Stimulated activated CD8-positive, alpha-beta memory T cell treated with anti-CD3 and anti-CD28 coated beads, Interleukin-4, amount 100 ng/mL, for 4 hours (primary cell): Measurements from ENCODE around the gene SERTM2.
"Not testable (repeated sequence)": the region's sequence is repeated elsewhere in the genome, so short reads cannot be mapped to it uniquely, and the experiment has no call there.

ENCODE experiments used
- DNase-seq, 2 donors: peaks; one replicate each; pipeline ENCODE4 v3.0.0-alpha.2; 2020; ENCODE audit warnings: low read depth in 2 of 2, low spot score in 1 of 2

SERTM2 gene

DNA sequence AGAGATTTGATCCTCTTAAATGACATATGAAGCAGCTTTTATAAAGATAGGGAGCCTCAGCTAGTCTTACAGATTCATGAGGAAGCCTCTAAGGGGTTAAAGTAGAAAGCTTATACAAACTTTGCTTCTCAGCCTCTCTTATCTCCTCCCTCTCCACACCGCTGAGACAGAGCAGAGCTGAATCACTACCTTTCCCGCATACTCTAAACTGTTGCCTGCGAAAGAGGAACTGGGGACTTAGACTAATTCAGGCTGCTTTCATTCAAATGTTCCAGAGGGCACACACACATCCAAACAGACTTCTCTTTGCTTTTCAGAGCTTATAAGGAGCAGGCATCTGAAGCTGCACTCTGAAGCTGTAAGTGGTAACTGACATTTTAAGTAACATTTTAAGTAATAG is at the start of gene SERTM2:
SERTM2 (plus strand) TSS at position 169 of the 400 bp plus-strand sequence. CDS start 7,213 bp downstream, outside the sequence.
- no peak for DNase-seq

DNA sequence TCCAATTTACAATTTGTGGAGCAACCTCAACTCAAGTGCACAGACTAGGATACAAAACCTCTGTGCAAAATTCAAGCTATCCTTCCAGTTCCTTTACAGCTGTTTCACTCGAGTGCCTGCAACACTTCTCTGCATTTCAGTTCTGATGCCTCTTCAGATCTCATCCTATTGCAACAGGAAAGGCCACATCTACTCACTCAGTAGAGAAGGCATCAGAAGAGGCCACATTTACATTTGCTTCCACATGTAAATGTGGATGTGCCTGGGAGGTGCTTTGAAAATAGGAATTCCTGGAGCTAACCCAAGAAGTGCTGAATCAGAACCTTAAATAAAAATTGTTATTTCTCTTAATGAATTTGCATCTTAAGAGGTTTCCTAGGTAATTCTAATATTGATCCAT is 45.8 kb upstream of the SERTM2 start:
- DNase-seq, result no peak

DNA sequence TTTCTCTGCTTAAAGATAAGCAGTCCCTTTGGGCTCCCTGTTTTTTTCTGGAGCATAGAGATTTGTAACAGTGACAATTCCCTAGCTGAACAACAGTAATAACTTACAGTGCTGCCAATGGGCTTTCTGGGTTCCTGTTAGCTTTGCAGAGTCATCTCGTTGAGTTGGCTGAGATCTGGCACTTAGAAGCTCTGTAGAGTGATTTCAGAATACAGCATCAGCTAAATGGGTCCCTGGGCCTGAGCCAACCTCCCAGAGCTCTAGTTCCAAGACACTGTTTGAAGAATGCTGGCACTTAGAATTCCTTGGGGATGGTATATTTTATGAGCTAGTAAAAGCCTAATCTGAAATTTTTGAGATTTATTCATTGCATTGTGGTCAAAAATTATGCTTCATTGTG is 43.5 kb upstream of the SERTM2 start:
- no peak for DNase-seq

DNA sequence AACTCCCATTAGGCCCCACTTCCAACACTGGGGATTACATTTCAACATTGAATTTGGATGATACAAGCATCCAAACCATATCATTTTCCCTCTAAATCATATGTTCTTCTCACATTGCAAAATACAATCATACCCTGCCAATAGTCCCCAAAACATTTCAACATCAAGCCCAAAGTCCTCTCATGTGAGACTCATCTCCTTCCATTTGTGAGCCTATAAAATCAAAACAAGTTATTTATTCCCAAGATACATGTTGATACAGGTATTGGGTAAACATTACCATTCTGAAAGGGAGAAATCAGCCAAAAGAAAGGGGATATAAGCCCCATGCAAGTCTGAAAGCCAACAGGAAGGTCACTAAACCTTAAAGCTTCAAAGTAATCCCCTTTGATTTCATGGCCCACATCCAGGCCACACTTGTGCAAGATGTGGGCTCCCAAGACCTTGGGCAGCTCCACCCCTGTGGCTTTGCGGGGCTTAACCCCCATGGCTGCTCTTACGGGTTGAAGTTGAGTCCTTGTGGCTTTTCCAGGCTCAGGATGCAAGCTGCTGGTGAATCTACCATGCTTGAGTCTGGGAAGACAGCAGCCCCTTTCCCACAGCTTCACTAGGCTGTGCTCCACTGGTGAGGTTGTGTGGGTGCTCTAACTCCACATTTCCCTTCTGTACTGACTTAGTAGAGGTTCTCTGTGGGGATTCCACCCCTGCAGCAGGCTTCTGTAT is 40.6 kb upstream of the SERTM2 start:
- no peak for DNase-seq

DNA sequence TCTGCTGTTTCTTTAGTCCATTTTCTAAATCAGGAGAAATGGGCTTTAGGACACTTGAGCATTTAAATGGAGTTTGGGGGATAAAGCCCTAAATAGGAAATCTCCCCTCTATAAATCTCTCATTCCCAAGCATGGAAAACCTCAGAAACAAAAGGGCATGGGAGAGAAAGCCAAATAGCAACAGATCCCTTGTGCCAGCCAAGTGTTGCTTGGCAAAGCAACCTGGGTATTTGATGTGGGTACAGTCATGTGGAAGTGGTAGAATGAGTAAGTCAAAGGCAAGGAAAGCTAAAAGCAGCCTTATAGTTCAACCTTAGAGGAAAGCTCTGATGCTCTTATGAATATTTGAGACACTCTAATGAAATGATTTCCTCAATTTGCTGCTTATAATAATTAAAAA is 29.5 kb upstream of the SERTM2 start:
- DNase-seq, result no peak

DNA sequence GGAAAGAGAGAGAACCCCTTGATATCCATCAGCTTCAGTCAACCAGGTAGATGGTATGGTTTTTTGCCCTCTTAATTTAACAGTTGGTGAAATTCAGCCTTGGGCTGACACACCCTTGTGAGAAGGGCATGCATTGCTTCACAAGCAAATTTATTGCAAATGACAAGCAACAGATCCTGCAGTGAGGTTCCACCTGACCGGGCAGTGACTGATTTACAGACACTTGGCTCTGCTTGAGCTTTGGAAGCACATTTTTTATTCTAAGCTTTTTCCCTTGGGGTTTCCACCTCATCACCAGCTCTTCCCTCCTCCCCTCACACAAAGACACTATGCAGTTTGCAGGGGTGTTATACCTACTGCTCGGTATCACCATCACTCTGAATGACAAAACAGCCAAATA is 28.3 kb upstream of the SERTM2 start:
- no peak for DNase-seq

DNA sequence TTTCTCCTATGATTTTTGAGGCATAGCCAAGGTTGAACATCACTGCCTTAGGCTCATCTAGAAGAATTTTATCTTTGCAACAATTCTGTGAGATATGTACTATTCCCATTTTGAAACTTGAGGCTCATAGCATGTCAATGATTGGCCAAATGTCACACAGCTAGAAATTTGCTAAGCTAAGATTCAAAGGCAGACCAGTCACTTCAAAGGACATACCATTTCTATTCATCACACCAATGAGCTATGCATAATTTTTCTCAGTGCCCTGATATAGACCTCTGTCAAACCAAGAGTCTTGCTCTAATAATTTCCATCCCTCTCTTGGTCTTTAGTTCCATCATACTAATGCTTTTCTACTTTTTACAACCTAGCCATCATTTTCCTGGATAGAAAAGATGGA is 27.6 kb upstream of the SERTM2 start:
- no peak for DNase-seq

DNA sequence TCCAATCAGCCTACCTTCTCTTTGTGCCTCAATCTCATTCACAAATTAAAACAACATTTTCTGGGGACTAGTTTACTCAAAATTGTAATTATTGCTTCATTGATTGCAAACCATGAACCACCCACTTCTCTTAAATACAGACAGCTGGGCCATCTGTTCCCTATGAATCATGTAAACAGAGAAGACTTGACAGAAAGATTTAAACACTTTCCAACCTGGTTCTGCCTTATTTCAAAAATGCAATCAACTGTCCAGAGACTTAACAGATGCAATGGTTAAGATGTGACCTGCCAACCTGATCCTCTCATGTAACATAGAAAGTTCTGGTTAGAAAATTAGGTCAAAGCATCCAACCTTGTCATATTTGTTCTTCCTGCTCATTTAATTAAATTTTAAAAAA is 20.8 kb upstream of the SERTM2 start:
- DNase-seq, result no peak

DNA sequence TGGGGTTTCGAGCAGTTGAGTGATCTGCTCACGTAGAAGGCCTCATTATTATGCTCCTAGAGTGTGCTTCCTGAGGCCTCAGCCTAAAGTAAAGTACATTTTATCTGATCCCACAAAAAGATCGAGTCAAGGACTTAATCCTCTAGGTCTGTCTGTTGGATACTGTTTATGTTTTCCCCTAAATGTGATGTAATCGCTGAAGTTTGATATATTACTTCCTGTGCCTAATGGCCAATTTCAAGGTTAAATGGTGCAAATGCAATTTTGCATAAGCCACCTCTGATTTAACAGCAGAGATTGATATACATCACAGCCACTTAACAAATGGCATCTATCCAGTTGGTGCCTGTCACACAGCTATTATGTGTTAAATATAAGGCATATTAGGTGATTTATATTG is 19.4 kb upstream of the SERTM2 start:
- no peak for DNase-seq

DNA sequence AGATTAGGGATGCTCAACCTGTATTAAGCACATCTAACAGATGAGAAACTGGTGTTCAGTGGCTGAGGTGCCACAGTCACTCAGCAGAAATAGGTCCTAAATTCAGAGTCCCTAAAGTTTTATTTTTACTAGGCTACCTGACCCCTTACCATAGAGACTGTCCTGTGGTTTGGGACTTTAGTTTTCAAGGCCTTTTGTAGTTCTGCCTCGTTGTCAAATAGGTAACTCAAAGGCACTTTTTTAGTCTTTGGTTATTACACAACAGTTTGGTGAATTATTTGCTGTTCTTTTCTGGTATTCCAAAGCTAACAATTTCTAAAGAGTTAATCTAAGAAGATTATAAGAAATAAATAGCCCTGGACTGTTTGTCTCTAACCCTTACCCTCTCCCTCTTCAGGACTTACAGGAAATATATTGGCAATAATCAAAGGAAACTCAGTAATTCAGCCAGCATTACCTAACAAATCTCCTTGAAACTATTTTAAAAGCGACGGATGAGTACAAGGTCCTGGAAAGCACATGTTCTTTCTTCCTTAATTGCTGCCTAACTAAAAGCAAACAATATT is 12.8 kb upstream of the SERTM2 start:
- DNase-seq, result no peak

DNA sequence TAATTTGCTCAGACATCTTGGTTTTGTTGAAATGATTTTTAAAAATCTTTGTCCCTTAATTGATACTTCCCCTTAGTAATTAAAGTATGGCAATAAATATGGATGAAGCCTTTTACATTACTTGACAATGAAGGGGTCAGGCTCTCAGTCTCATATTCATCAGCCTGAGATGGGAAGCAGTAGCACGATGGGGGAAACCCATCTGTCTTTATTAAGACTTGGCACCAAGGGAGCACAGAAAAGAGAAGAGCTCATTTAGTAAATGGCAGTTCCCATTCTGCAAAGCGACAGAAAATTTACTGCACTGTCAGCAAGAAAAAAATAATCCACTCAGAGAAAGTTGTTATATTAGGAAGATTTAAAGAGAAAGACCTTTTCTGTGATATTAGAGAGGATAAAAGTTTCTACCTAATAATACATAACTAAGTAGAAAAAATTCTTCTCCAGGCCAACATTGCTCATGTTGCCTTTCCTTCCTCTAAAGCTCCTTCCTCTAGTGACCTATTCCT is 7.9 kb upstream of the SERTM2 start:
- no peak for DNase-seq

DNA sequence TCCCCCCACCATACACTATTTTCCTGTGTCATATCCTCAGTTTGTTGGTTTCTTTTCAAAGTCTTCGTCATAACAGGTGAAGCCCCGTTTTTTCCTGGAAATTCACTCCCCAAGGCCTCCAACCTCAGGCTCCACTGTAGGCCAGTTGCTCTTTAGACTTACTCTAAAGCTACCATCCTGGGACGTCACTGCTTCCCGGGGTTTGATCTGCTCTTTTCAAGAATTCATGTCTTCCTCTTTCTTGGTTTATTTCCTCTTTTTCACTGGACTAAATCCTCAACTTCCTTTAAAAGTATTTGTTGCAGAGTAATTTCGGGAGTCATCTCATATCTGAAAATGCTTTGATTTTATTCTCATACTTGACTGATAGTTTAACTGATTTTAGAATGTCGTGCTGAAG is 6.5 kb upstream of the SERTM2 start:
- DNase-seq, result no peak

DNA sequence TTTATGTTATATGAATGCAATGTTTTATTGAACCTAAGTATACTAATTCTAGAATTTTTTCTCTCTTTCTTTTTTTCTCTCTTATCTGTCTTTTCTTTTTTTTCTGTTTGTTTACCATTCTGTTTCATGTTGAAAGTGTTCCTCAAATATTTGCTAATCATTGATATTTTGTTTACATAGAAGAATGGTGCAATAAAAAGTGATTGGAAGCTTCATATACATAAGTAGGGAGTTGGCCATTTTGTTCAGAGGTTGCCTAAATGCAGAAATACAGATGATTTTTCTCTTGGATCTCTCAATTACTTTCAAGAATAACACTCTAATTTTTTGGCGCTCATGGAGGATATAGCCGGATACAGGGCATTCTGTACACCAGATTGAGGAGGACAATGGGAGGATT is 5.7 kb upstream of the SERTM2 start:
- DNase-seq, result no peak

DNA sequence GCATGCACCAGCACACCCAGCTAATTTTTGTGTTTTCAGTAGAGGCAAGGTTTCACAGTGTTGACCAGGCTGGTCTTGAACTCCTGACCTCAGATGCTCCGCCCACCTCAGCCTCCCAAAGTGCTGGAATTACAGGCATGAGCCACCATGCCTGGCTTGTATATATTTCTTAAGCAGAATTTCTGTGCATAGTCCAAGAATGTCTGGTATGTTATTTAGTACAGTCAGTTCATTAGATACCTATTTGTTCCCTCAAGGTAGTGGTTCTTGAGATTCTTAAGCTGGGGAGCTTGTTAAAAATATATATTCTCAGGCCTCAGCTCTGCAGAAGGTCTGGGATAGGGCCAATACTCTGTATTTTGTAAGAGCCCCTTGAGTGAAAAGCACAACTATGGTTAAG is 4.6 kb upstream of the SERTM2 start:
- no peak for DNase-seq

DNA sequence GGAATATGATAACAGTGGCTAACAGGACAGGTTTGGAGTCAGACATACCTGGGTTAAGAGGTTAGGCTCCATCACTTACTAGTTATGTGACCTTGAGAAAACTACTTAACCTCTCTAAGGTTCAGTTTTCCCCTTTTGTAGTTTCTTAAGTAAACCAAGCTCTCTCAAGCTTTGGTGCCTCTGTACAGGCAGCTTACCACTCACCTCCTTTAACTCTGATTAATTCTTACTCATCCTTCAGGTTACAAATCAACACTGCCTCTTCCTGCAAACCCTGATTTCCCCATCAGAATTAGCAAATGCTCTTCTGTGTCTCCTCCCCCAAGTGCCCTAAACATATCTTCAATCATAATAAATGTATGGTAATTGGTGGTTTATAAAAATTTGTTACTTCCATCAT is 3.5 kb upstream of the SERTM2 start:
- DNase-seq, result no peak

DNA sequence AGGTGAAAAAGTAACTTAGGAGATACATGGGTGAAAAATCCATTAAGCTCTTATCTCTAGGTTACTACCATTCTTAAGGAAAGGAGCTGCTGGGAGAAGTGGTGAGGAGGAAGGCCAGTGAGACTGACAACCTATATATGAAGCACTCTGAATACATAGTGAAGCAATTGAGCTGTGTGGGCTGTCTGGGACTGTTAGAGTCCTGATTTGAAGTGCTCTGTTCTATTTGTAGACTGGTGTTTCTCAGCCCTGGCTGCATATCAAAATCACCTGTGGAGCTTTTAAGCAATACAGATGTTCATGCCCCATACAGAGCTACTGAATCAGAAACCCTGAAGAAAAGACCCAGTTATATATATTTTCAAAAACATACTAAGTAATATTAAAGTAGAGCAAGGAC is 3.9 kb downstream of the SERTM2 start:
- DNase-seq, result no peak

DNA sequence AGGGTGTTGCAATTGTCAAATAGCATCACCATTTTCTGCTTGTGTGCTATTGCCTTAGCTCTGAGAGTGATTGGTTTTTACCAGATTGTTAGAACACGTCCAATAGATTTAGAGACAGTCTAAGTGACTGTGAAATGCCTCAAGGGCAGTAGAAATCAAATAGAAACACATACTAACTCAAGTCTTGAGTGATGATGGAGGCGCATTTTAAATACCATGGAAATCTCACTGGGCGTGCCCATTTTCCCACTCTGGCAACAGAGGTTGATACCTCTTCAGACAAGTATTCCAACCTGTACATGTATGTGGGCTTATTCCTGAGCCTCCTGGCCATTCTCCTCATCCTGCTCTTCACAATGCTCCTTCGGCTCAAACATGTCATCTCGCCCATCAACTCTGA is 7.2 kb downstream of the SERTM2 start:
- no peak for DNase-seq

DNA sequence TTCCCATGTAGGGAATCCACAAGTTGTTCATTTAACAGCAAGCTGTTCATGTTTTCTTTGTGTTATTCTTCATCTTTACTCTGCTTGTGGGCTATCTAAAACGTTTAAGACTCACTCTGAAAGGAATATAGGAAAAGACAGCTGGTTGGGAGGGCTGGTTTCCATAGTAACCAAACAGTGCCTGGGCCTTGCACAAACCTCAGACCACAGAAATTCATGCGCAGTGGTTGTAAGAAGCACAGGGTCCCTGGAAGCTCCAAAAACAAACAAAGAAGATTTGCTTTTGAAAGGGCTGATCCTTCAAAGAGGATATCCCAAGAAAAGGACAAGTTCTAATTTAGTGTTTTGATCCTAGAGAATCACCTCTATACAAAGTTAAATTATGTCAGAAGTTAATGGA is 7.8 kb downstream of the SERTM2 start:
- DNase-seq, result no peak

DNA sequence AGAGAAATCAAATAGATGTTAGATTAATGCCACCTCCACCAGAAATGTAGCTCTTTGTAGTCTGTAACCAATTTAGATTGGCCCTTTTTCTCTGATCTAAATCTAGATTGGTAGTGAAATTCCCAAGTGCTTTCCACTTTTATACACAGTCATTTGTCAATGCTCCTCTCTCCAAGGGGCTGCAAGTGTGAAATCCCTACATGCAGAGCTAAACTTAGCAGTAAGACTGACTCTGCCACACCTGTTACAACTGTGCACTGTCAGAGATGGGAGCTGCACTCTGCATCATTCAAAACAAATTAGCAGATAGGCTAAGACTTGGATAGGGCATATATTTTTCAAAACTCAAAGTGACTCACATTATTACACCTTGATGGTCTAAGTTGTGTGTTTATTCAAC is 9.1 kb downstream of the SERTM2 start:
- DNase-seq, result no peak

DNA sequence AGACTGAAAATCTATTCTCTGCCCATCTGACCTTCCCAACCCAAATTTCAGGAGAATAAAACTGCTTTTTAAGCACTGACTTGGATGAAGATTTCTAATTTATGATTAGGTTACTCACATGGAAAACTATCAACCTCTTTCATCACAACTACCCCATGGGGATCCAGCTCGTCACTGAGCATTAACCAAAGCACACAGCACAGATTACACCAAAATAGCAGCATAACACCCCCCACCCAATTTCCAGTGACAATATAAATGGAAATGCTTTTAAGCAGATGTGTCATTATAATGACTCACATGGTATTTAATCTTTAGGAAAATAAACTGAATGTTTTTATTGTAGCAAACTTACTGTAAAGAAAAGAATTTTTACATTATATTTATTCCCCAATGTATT is 9.7 kb downstream of the SERTM2 start:
- DNase-seq, result no peak

DNA sequence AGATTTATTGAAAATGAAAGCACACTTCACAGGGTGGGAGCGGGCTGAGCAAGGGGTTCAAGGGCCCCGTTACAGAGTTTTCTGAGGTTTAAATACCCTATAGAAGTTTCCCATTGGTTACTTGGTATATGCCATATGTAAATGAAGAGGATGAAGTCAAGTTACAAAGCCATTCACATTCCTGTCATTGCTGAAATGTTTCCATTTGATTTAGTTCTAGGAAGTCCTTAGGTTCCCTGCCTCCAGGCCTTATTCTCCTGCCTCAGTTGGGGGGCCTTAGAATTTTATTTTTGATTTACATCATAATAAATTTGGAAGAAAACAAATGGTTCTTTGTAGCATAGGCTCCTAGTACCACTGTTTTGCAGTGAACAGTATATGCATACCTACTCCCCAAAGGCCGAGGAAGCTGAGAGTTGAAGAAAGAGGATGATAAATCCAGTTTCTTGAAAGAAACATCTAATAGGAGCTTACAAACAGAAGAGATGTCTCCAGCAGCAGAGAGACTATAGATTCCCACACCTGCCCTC is 31.8 kb downstream of the SERTM2 start:
- no peak for DNase-seq

DNA sequence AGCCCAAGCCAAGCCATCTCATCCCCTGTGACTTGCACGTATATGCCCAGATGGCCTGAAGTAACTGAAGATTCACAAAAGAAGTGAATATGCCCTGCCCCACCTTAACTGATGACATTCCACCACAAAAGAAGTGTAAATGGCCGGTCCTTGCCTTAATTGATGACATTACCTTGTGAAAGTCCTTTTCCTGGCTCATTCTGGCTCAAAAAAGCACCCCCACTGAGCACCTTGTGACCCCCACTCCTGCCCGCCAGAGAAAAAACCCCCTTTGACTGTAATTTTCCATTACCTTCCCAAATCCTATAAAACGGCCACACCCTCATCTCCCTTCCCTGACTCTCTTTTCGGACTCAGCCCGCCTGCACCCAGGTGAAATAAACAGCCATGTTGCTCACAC is 37.8 kb downstream of the SERTM2 start:
- DNase-seq, result not testable (repeated sequence)
